ENCODE results near the gene TERT.
"Not testable (repeated sequence)": the region's sequence is repeated elsewhere in the genome, so short reads cannot be mapped to it uniquely, and the experiment has no call there.

The TERT gene

DNA sequence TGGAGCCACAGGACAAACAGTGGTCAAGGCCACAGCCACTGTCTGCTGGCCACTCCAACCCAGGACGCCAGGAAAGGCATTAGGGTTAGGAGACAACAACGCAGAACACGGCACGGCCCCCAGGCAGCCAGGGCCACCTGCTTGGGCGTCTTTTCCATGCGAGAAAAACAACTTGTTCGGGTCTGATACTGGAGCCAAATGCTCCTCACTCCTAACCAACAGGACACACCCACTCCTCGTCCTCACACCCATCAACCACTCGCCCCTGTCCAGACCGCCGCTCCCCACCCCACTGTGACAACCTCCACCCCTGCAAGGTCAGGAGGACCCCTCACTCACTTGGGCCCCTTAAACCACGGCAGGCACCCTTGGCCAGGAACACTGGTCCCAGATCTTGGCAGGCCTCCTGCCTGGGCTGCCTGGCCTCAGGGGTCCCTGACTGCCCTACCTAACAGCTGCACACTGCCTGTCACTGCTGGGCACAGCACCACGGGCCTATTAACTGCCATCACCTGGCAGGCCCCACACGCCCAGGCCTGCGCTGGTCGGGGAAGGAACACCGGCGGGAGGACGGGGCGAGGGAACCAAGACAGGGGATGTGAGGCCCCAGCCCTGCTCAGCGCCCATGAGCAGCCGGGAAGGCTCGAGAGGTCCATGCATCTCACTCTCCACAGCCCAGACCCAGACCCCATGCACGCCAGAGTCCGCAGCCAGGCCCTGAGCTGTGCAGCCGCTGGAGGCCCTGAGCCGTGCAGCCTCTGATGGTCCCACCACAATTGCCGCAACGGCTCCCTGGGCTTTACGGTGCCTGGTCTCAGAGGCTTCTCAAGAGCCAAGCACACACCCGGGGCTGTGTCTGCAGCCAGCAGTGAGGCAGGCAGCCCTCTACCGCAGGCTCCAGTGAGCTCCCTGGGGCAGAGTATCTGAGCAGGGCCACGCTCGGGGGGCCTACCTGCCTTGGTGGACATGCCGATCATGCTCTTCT is 36.3 kb upstream of the TERT start:
- no peak for DNase-seq

DNA sequence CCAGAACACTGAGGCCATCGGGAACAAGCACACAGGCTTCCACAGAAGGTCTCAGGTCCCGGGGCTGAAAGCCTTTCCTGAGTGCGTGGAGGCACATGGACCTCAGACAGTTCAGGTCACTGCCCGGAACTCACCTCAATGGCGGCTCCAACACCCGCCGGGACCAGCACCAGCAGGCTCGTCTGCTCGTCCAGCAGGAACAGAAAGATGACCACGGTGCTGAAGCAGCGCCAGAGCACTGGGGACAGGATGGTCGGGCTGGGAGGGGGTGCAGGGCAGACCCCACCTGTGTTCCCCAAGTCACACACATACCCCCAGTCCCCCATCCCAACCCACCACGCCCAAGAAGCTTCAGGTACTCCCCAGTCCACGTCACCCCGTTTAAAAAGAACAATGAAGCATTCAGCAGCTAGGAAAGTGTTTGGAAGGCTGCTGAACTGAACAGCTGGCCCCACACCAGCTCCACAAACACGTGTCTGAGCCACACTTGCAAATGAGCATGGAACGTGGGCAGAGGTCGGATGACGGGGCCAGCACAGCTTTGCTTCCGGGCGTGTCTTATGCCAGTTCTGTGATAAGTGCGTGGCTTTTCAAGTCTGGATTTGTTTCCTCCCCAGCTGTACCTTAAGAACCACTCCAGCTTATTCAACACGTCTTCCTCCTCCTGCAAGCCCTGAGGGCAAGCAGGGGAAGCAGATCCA is 35.4 kb upstream of the TERT start:
- no peak for DNase-seq

DNA sequence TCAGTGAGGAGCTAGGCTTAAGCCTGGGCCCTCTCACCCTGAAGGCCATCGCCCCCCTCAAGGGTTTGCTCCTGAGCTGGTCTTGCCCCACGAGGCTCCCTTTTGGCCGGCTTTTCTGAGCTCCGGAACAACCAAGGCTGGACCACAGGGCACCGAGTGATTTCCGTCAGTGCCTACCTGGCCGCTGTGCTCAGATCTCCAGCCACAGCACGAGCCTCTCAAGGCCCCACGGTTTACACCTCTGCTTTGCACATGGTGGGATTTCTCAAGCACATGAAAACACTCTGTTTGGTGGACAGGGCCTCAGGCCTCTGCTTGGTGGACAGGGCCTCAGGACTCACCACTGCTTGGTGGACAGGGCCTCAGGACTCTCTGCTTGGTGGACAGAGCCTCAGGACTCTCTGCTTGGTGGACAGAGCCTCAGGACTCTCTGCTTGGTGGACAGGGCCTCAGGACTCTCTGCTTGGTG is 34.3 kb upstream of the TERT start:
- no peak for DNase-seq

GRCh38 chr5:1328237-1329110 is 33.6 kb upstream of the TERT start:
- not testable (repeated sequence) for DNase-seq

GRCh38 chr5:1326901-1327756 is 32.3 kb upstream of the TERT start:
- not testable (repeated sequence) for DNase-seq

DNA sequence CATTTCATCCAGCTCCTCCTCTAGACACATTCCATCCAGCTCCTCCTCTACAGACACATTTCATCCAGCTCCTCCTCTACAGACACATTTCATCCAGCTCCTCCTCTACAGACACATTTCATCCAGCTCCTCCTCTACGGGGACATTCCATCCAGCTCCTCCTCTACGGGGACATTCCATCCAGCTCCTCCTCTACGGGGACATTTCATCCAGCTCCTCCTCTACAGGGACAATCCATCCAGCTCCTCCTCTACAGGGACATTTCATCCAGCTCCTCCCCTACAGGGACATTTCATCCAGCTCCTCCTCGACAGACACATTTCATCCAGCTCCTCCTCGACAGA is 31.6 kb upstream of the TERT start:
- not testable (repeated sequence) for DNase-seq

GRCh38 chr5:1325870-1326531 is 31.1 kb upstream of the TERT start:
- DNase-seq, result no peak

DNA sequence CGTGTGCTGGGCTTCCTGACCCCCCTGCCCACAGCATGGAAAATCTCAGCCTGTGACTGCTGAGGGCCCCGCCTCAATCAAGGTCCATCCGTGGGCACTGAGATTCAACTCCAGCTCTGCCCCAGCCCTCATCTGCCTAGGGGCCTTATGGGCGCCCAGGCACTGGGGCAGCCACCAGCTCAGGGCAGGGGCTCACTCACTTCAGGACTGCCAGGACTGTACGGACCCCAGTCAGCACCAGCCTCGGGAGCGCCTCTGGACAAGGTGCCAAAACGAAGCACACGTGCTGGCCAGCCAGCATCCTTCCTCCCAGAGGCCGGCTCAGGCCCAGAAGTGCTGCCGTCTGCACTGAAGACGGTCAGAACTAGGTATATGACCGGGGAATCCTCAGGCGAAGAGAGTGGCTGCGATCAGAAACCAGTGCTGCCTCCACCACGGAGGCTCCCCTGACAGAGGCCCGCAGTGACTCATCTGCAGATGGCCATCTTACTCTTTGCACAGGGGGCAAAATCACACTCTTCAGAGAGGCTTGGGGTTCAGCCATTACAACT is 30.4 kb upstream of the TERT start:
- DNase-seq, result no peak

GRCh38 chr5:1324719-1325190 is 29.9 kb upstream of the TERT start:
- DNase-seq, result no peak

GRCh38 chr5:1324301-1324700 is 29.4 kb upstream of the TERT start:
- no peak for DNase-seq

DNA sequence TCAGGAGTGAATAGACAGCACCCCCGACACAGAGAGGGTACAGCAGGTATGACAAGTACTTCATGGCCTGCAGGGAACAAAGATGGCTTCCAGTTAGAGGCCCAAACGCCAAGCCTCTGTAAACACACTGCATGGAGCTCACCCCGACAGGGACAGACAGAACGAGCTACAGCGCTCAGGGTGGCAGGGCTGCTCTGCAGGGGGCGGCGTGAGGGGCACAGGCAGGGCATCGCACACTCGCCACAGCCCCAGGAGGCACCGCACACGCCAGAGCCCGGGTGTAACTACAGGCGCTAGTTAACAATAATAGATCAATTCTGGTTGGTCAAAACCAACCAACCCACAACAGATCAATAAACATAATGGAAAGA is 28.9 kb upstream of the TERT start:
- no peak for DNase-seq

- DNase-seq, result no peak
Measured at GRCh38 chr5:1322955-1323802, 28.3 kb upstream of the TERT start.

DNA sequence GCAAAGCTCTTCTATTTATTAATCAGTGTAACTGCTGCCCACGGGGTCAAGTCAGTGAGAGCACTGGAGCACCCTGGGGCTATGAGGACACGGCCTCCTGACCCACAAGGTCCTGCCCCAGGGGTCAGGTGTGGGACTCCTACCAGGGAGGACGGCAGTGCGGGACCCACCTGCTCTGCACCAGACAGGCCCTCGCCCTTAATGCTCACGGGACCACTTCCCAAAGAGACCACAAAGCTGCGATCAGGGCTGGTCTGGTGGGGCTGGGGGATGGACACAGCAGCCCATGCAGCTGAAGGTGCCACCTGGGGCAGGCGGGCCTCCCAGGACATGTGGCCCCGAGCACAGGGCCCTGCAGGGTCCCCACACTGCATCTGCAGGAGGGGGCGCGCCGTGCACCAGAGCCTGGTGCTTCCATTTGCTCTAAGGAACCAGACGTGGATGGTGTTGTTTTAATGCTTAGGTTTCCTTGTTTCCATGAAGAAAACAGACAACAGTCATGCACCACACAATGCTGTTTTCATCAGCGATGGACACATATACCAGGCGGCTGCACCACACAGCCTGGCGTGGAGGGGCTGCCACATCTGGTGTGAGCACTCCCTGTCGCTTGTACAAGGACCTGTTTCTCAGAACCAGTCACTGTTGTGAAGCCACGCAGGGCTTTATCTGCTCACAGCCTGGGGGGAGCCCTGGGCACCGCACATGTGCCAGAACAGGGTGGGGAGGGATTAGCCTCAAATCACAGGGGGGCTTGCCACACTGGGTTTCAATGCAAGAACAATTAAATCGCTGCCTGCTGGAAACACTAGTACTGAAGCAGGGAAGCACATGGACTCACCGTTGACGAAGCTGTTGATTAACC is 27.4 kb upstream of the TERT start:
- no peak for DNase-seq

GRCh38 chr5:1321576-1321975 is 26.7 kb upstream of the TERT start:
- DNase-seq, result no peak

DNA sequence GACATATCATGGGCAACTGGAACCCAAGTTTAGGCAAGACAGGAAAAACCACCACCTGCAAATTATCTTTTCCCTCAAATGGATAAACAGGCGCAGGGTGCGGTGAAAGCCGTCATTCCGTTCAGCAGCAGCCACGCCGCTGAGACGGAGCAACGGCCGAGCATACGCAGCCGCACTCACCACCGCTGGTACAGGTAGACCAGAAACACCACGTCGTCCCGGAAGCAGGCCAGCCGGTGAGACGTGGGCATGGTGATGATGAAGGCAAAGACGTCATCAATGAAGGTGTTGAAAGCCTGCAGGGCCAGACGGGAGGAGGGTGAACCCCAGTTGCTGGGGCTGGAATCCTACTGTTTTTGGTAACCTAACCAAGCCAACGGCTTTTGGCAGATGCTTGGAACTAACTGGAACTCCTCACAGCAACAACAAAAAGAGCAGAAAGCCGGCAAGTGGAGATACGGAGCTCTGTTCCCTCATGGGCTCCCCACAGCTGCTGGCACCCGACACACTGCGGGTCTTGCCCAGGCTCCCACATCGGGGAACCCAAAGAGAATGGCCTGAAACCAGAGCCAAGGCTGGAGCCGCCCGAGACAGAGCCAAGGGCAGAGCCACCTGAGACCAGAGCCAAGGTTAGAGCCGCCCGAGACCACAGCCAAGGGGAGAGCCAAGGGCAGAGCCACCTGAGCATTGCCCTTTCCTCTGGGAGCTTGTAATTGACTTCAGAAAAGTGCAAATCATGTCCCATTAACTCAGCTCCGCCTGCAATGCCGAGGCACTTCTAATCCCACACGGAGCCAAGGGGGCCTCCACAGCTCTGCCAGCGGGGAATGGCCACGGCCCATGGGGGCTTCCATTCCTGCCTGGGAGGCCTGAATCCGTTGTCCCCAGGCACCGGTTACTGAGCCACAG is 25.8 kb upstream of the TERT start:
- DNase-seq, result no peak

GRCh38 chr5:1319436-1320256 is 24.8 kb upstream of the TERT start:
- DNase-seq, result no peak

DNA sequence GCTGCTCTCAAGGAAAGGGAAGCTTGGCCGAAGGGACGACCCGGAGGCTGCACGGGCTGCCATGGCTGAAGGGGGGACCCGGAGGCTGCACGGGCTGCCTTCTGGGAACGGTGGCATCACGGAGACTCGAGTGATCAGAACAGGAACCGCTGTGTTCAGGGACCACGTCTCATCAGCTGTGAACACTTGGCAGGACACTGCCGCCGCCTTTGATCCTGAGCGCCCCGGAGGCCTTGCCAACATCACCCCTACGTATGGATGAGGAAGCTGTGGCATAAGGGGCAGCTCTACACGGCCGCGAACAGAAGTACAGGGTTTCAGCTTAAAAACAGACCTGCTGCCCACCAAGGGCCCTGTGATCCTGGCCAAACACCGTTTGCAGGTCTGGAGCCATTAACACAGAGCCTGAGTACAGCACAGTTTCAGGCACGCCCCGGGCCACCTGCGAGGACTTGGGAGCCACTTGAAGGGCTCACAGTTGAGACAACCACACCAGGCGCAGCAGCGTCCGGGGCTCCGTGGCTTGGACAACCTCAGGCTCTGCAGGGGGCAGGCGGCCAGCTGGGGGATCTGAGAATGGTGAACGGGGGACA is 23.9 kb upstream of the TERT start:
- DNase-seq, result no peak

All from activated CD4-positive, alpha-beta T cell treated with anti-CD3 and anti-CD28 coated beads for 48 hours (primary cell).